GM12865 (cell line): ENCODE measurements around the gene KBTBD2.
"Not testable (repeated sequence)": the region's sequence is repeated elsewhere in the genome, so short reads cannot be mapped to it uniquely, and the experiment has no call there.

Experiments
- DNase-seq: peaks from one replicate; pipeline ENCODE4 v3.0.0; 2010; ENCODE audit warnings: low read depth
- H3K4me3 ChIP-seq: 2 replicates; pipeline ENCODE4 v1.5.1; 2011; ENCODE audit warnings: mild to moderate bottlenecking, low read depth, low read length, control low read depth
- CTCF ChIP-seq: IDR thresholded peaks from 2 replicates; pipeline ENCODE4 v1.5.1; 2011; ENCODE audit warnings: low read length, control low read depth, low read depth, inconsistent platforms; ENCODE audit not compliant: insufficient read depth; ENCODE audit errors: missing control alignments

Gene KBTBD2

GRCh38 chr7:32888505-32888904, 3.1 kb downstream of the KBTBD2 start:
- no peak for DNase-seq
- no peak for TF ChIP-seq CTCF
- no peak overlapping the region for H3K4me3 ChIP-seq

- no peak for DNase-seq
Observed at GRCh38 chr7:32887395-32887794, 4.2 kb downstream of the KBTBD2 start.

GRCh38 chr7:32881074-32881982, 10.2 kb downstream of the KBTBD2 start:
- TF ChIP-seq CTCF, result no peak
- no peak overlapping the region for H3K4me3 ChIP-seq
- DNase-seq, result no peak

More at GRCh38 chr7:32887395-32887794, 4.2 kb downstream of the KBTBD2 start:
- no peak overlapping the region for H3K4me3 ChIP-seq
- TF ChIP-seq CTCF, result no peak

GRCh38 chr7:32879460-32879859, 12.1 kb downstream of the KBTBD2 start:
- DNase-seq, result no peak
- TF ChIP-seq CTCF, result no peak
- no peak overlapping the region for H3K4me3 ChIP-seq

GRCh38 chr7:32878023-32878422, 13.5 kb downstream of the KBTBD2 start:
- not testable (repeated sequence) for DNase-seq

GRCh38 chr7:32872421-32872820, 19.1 kb downstream of the KBTBD2 start:
- no peak overlapping the region for H3K4me3 ChIP-seq
- DNase-seq, result no peak
- no peak for TF ChIP-seq CTCF

More at GRCh38 chr7:32878023-32878422, 13.5 kb downstream of the KBTBD2 start:
- not testable (repeated sequence) for H3K4me3 ChIP-seq

GRCh38 chr7:32871624-32872371, 19.8 kb downstream of the KBTBD2 start:
- no peak overlapping the region for H3K4me3 ChIP-seq
- no peak for TF ChIP-seq CTCF

More at GRCh38 chr7:32871624-32872371, 19.8 kb downstream of the KBTBD2 start:
- DNase-seq, result peak; percentile 42
